IPS-18c (cell line): Measurements from ENCODE around the gene NUP85.
"Not testable (repeated sequence)": the region's sequence is repeated elsewhere in the genome, so short reads cannot be mapped to it uniquely, and the experiment has no call there.

Source experiments
- H3K4me3 ChIP-seq: 2 replicates; pipeline ENCODE4 v1.7.0; 2013; ENCODE audit warnings: low read depth, mild to moderate bottlenecking, low read length, moderate library complexity; ENCODE audit not compliant: insufficient read depth
- H3K9me3 ChIP-seq: one replicate; pipeline ENCODE4 v1.6.1; 2013; ENCODE audit warnings: mild to moderate bottlenecking, low read length, moderate library complexity; ENCODE audit not compliant: control insufficient read depth, insufficient read depth

NUP85 gene, protein sequence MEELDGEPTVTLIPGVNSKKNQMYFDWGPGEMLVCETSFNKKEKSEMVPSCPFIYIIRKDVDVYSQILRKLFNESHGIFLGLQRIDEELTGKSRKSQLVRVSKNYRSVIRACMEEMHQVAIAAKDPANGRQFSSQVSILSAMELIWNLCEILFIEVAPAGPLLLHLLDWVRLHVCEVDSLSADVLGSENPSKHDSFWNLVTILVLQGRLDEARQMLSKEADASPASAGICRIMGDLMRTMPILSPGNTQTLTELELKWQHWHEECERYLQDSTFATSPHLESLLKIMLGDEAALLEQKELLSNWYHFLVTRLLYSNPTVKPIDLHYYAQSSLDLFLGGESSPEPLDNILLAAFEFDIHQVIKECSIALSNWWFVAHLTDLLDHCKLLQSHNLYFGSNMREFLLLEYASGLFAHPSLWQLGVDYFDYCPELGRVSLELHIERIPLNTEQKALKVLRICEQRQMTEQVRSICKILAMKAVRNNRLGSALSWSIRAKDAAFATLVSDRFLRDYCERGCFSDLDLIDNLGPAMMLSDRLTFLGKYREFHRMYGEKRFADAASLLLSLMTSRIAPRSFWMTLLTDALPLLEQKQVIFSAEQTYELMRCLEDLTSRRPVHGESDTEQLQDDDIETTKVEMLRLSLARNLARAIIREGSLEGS

DNA sequence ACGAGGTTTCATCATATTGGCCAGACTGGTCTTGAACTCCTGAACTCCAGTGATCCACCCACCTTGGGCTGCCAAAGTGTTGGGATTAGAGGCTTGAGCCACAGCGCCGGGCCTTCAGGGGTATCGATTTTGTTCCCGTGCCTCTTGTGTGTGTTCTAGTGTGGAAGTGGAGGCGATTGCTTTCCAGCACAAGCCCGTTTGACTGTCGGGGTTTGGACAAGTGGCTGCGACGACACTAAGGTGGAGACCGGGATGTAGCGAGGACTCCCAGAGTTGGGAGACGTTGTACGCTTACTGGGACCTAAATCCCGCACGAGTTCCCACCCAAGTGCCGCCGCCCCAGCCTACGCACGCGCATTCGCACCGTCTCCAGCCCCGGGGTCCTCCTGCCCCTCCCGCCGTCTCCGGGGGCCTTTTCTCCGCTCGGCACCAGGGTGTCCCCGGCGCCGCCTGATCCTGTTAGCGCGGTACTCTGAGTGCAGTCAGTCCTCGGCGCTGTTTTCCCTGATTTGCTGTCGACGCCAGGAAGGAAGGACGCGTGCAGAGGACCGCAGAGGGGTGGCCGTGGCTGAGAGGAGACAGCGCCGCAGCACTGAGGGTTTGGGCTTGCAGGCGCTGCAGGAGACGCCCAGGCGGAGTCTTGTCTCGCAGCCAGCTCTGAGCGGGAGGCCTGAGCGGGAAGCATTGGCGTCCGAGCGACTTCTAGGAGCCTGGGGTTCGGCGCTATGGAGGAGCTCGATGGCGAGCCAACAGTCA, at the start of gene NUP85:
NUP85 (plus strand) TSS at position 643 of the 756 bp plus-strand sequence; CDS start at position 726, 83 bp downstream.
- Histone ChIP-seq H3K9me3 (no peaks in the 10 kb centered on the region), H3K4me3 (peak within 1 kb of the TSS; percentile 100)

DNA sequence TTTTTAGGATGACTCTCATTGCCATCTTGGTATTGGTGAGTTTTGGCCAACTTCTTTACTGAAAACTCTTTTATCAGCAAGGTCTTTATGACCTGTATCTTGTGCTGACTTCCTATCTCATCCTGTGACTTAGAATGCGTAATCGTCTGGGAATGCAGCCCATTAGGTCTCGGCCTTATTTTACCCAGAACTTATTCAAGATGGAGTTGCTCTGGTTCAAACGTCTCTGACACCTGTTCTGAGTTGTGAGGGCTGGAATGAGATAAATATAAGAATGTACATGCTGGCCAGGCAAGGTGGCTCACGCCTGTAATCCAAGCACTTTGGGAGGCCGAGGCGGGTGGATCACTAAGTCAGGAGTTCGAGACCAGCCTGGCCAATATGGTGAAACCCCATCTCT, 47.0 kb upstream of the NUP85 start:
- not testable (repeated sequence) for H3K9me3 ChIP-seq, H3K4me3 ChIP-seq

DNA sequence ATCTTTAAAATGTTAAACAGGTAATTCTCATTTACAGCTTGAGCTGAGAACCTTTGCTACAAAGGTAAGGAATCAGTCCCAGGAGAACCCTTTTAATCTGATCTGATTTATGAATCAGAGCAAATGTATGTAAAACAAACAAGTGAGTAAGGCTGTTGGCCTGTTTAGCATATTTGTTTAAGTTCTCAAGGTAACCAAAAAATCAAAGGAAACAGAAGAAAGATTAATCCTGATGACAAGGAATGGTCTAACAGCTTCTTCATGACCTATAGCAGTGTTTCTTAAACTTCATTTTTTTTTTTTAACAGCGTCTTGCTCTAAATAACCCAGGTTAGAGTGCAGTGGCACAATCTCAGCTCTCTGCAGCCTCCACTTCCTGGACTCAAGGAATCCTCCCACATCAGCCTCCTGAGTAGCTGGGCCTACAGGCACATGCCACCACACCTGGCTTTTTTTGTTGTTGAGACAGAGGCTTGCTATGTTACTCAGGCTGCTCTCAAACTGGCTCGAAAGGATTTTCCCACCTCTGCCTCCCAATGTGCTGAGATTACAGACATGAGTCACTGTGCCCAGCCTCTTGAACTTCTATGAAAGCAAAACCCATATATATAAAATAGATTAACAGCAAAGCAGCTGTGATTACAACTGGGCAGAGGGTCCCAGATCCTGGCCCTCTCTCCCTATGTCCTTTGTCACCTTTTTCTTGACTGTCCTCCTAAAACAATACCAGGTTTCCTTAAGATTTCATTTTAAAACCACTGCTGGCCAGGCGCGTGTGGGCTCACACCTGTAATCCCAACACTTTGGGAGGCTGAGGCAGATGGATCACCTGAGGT, 46.1 kb upstream of the NUP85 start:
- H3K9me3 ChIP-seq = no peaks in the 10 kb centered on the region
- H3K4me3 ChIP-seq = no peak overlapping the region

DNA sequence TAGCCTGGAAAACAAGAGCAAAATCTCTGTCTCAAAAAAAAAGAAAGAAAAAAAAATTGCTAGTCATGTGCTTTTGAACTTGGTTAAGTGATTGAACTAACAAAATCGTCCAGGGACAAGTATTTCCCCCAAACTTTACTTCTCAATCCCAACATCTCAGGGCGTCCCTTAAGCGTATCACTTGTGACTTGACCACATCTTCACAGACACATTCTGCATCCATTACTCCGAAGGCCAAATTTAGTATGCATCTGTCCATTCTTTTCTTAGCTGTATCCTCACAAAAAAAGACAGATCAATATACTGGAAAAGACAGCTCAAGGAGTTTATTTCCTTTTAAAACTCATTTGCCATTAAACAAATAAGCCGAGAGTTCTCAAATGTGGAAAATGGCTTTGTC, 45.3 kb upstream of the NUP85 start:
- no peaks in the 10 kb centered on the region for H3K9me3 ChIP-seq
- H3K4me3 ChIP-seq = no peak overlapping the region

DNA sequence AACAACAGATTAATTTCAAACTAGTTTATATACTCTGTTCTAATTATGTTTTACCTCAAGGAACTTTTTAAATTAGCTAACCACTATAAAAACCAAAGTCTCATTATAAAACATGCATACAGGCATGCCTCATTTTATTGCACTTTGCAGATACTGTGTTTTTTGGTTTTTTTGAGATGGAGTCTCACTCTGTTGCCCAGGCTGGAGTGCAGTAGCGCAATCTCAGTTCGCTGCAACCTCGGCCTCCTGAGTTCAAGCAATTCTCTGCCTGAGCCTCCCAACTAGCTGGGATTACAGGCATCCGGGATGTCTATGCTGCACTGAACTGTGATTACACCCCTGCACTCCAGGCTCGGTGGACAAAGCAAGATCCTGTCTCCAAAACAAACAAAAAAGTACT, 42.4 kb upstream of the NUP85 start:
- H3K4me3 ChIP-seq = no peak overlapping the region
- H3K9me3 ChIP-seq = no peaks in the 10 kb centered on the region

DNA sequence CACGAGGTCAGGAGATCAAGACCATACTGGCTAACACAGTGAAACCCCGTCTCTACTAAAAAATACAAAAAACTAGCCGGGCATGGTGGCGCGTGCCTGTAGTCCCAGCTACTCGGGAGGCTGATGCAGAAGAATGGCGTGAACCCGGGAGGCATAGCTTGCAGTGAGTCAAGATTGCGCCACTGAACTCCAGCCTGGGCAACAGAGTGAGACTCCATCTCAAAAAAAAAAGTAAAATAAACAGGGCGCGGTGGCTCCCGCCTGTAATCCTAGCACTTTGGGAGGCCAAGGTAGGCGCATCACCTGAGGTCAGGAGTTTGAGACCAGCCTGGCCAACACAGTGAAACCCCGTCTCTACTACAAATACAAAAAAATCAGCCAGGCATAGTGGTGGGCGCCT, 40.9 kb upstream of the NUP85 start:
- H3K4me3 ChIP-seq, H3K9me3 ChIP-seq: not testable (repeated sequence)

DNA sequence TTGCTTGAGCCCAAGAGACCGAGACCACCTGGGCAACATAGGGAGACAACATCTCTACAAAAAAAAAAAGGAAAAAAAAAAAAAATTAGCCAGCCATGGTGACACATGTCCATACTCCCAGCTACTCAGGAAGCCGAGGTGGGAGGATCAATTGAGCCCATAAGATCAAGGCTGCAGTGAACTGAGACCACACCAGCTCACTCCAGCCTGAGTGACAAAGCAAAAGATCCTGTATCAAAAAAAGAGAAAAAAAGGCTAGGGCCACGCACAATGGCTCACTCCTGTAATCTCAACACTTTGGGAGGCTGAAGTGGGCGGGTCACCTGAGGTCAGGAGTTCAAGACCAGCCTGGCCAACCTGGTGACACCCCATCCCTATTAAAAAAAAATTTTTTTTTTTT, 36.5 kb upstream of the NUP85 start:
- H3K4me3 ChIP-seq = no peak overlapping the region
- no peaks in the 10 kb centered on the region for H3K9me3 ChIP-seq

DNA sequence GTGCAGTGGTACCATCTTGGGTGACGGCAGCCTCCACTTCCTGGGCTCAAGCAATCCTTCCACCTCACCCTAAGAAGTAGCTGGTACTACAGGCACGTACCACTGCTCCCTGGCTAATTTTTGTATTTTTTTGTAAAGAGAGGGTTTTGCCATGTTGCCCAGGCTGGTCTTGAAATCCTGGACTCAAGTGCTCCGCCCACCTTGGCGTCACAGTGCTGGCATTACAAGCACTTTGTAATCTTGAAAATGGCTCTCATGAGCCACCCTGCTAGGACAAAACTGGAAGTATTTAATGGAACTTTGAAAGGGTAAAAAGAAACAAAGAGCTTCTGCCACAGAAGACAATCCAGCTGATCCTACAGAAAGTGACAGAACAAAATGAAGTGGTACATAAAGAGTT, 32.0 kb upstream of the NUP85 start:
- no peaks in the 10 kb centered on the region for H3K9me3 ChIP-seq
- no peak overlapping the region for H3K4me3 ChIP-seq

DNA sequence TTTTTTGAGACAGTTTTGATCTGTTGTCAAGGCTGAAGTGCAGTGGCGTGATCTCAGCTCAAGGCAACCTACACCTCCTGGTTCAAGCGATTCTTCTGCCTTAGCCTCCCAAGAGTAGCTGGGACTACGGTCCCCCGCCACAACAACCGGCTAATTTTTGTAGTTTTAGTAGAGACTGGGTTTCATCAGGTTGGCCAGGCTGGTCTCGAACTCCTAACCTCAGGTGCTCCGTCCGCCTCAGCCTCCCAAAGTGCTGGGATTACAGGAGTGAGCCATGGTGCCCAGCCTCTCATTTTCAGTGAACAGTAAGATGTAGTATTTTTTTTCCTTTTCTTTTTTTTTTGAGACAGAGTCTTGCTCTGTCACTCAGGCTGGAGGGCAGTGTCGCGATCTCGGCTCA, 30.5 kb upstream of the NUP85 start:
- H3K4me3 ChIP-seq = no peak overlapping the region
- H3K9me3 ChIP-seq = no peaks in the 10 kb centered on the region

DNA sequence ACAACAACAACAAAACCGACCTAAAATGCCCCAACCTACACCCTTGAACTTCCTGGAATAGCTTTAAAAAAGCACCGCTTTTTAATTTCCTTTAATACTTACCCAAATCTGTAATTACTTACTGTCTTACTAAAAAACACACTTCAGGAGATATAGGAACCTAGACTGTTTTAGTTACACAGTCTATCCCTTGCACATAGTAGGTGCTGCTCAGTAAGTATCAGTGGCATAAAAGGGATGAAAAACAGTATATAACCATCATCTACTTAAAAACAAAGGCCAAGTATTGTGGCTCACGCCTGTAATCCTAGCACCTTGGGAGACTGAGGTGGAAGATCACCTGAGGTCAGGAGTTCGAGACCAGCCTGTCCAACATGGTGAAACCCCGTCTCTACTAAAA, 28.9 kb upstream of the NUP85 start:
- Histone ChIP-seq H3K4me3 (no peak overlapping the region), H3K9me3 (no peaks in the 10 kb centered on the region)

DNA sequence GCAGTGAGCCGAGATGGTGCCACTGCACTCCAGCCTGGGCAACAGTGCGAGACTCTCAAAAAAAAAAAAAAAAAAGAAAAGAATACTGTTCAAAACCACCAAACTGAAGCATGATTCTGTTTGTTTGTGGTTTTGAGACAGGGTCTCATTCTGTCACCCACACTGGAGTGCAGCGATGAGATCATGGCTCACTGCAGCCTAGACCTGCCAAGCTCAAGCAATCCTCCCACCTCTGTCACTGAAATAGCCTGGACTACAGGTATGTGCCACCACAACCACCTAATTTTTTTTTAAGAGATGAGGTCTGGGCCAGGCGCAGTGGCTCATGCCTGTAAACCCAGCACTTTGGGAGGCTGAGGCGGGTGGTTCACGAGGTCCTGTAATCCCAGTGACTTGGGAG, 27.0 kb upstream of the NUP85 start:
- no peak overlapping the region for H3K4me3 ChIP-seq
- H3K9me3 ChIP-seq = no peaks in the 10 kb centered on the region

DNA sequence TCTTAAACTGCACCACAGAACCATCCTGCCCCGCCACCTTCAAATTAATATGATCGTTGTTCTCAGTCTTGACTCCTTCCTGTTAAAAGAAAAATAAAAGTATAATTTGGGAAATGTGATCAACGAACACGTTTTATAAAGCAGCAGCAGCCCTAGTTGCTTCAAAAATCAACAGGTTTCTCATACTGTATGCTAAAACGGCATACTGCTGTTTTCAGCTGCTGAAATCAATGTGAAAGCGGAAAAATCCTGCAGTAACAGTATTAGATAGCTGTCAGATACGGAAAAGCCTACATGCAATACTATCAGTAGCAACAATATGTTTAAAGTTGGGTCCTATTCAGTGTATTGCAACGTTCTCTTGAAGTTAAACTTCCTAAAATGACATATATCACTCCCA, 24.4 kb upstream of the NUP85 start:
- Histone ChIP-seq H3K9me3 (no peaks in the 10 kb centered on the region), H3K4me3 (peak overlapping the region; percentile 96)

DNA sequence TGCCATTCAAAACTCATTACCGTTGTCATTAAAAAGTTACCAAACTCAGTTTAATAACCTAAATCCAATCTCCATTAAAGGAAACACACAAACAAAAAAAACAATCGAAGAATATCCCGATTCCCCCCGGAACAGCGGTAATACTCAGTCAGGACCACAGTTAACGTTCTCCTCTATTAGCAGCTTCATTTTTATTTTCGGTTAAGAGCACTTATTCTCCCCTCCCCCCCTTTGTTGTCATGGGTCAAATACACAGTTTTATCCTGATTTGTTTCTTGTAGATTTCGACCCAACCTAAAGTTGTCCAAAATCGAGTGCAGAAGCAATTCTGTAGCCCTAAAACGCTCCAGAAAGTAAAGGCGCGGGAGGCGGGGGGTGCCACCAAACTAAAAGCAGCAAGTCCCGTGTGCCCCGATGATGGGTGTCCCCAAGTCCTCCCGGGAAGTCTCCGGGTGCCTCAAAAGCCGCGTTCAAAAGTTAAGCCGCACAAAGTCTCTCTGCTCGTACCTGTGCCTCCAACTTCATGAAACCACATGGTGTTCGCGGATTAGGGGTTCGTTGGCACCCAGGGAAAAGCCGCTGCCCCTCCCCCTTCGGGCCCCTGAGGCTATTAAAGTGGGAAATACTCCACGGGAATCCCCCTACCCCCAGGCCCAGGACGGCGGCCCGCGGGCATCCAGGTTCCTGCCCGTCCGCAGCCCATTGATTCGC, 23.7 kb upstream of the NUP85 start:
- Histone ChIP-seq H3K9me3 (no peaks in the 10 kb centered on the region), H3K4me3 (peak overlapping the region; percentile 96)

DNA sequence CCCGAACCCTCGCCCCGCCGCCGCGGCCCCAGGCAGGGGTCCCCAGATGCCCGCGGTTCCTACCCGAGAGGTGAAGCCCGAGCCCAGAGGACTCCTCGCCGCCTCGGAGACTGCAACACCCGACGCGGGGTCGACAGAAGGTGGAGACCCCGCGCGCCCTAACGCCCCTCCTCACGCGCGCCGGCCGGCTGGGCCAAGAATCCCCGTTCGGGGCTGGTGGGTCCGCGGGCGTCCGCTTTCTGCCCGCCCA, 23.2 kb upstream of the NUP85 start:
- H3K4me3 ChIP-seq = peak overlapping the region; percentile 96
- no peaks in the 10 kb centered on the region for H3K9me3 ChIP-seq

DNA sequence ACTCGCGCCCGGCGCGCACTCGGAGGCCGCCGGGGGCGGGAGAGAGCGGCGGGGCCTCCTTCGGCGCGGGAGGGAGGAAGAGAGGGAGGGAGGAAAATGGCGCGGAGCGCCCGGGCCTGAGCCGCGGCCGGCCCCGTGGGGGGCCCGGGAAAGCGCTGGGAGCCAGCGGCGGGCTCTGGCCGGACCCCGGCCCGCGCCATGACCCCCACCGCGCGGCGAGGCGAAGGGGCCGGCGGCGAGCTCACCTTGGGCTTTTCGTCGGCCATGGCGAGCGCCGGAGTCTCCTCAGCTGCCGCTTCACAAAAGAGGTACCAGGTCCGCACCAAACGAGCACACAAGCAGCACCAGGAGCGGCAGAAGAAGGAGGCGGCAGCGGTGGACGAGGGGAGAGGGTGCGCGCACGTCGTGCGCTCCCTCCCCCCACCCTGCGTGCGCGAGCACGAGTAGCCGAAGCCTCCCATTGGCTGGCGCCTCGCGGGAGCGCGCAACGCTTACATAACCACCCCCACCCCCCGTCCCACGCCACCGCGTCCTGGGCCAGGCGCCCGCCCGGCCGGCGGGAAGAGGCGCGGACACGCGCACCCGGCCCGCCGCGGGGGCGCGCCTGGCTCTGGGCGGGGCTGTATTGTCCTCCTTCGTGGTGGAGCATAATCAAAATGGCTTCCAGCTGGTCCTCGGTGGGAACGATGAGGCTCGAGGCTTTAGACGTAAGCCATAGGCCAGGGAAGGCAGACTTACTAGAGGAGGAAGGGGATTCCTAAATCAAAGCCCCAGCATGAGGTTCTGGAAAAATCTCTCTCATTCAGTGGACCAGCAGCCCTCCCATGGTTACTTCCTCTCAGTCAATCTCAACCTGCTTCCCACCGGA, 22.7 kb upstream of the NUP85 start, which contains the start of gene SUMO2:
SUMO2 (minus strand) TSS at position 391 of the 868 bp plus-strand sequence; CDS start at position 266, 125 bp downstream.
- H3K4me3 ChIP-seq = peak within 1 kb of the TSS; percentile 96
- no peaks in the 10 kb centered on the region for H3K9me3 ChIP-seq
